GM10248 (cell line): Measurements from ENCODE around the gene RASA3.
"Not testable (repeated sequence)": the region's sequence is repeated elsewhere in the genome, so short reads cannot be mapped to it uniquely, and the experiment has no call there.

ENCODE experiments used
- CTCF ChIA-PET: fragments of 300-600 bp; sonication (Branson Sonifier 250); formaldehyde crosslinking; extraction: SDS; loops from one replicate; lab custom pipeline; 2021; ENCODE audit warnings: antibody characterized with exemption; lab: Yijun Ruan, JAX
- POLR2A ChIA-PET: fragments of 350-650 bp; sonication (Branson Sonifier 250); formaldehyde crosslinking; extraction: SDS; loops from one replicate; lab custom pipeline; 2020; ENCODE audit warnings: antibody characterized with exemption; lab: Yijun Ruan, JAX
- DNase-seq: peaks from one replicate; pipeline ENCODE4 v3.0.0; 2012; ENCODE audit errors: extremely low spot score
- CTCF ChIP-seq: IDR thresholded peaks from 2 replicates; pipeline ENCODE4 v1.5.1; 2012; ENCODE audit warnings: mild to moderate bottlenecking, low read depth; ENCODE audit errors: extremely low read depth, missing control alignments, control extremely low read depth

Gene RASA3

GRCh38 chr13:114151031-114151430 lies 18.6 kb upstream of the RASA3 start:
- DNase-seq, result no peak
- POLR2A ChIA-PET, result no interaction called here
- no peak for TF ChIP-seq CTCF
- CTCF ChIA-PET, result no interaction called here

- ChIA-PET POLR2A (no interaction called here), CTCF (no interaction called here)
- no peak for TF ChIP-seq CTCF
- no peak for DNase-seq
Observed at GRCh38 chr13:114149774-114150740, 17.6 kb upstream of the RASA3 start.

GRCh38 chr13:114148886-114149285 lies 16.5 kb upstream of the RASA3 start:
- DNase-seq, POLR2A ChIA-PET: not testable (repeated sequence)
- CTCF ChIA-PET, result interaction anchor here (1.5 kb wide), 1 partner anchor 9 kb away, joined by 5 read pairs; no protein-coding TSS in a partner anchor

GRCh38 chr13:114148521-114148855 lies 16.1 kb upstream of the RASA3 start:
- ChIA-PET CTCF (interaction anchor here (0.7 to 1.5 kb wide), 3 partner anchors 9 to 21 kb away, joined by 3 to 5 read pairs (median 3); no protein-coding TSS in a partner anchor), POLR2A (no interaction called here)
- TF ChIP-seq CTCF, result no peak
- DNase-seq, result peak; percentile 70

GRCh38 chr13:114147803-114148520 lies 15.5 kb upstream of the RASA3 start:
- TF ChIP-seq CTCF, result no peak
- ChIA-PET CTCF (interaction anchor here (0.7 to 1.5 kb wide), 3 partner anchors 9 to 21 kb away, joined by 3 to 5 read pairs (median 3); no protein-coding TSS in a partner anchor), POLR2A (no interaction called here)
- DNase-seq, result no peak

- ChIA-PET POLR2A (interaction anchor here (0.5 kb wide), 1 partner anchor 309 kb away, joined by 3 read pairs; no protein-coding TSS in a partner anchor), CTCF (no interaction called here)
- TF ChIP-seq CTCF, result peak; percentile 14
- DNase-seq, result no peak
Observed at GRCh38 chr13:114146629-114147028, 14.2 kb upstream of the RASA3 start.
